NCI-H526 treated with DMSO at 0.1 percent for 48 hours (cell line): Measurements from ENCODE around the gene CPPED1.
"Not testable (repeated sequence)": the region's sequence is repeated elsewhere in the genome, so short reads cannot be mapped to it uniquely, and the experiment has no call there.

Source experiments
- DNase-seq: peaks from one replicate; lab custom pipeline; 2025; lab: John Stamatoyannopoulos, UW

CPPED1 gene

GRCh38 chr16:12767897-12768296 is 35.8 kb downstream of the CPPED1 start:
- DNase-seq = no peak

- DNase-seq = no peak
Measured at GRCh38 chr16:12766853-12767252, 36.8 kb downstream of the CPPED1 start.

GRCh38 chr16:12766208-12766607 is 37.5 kb downstream of the CPPED1 start:
- DNase-seq = not testable (repeated sequence)

GRCh38 chr16:12764813-12765488 is 38.7 kb downstream of the CPPED1 start:
- no peak for DNase-seq

- no peak for DNase-seq
Measured at GRCh38 chr16:12763517-12763916, 40.2 kb downstream of the CPPED1 start.

- DNase-seq = no peak
Measured at GRCh38 chr16:12760819-12761611, 42.7 kb downstream of the CPPED1 start.

GRCh38 chr16:12758670-12759558 is 44.8 kb downstream of the CPPED1 start:
- DNase-seq = no peak

- DNase-seq = no peak
Measured at GRCh38 chr16:12758031-12758669, 45.5 kb downstream of the CPPED1 start.

- DNase-seq = no peak
Measured at GRCh38 chr16:12757546-12757945, 46.1 kb downstream of the CPPED1 start.

- DNase-seq = no peak
Measured at GRCh38 chr16:12754824-12755543, 48.7 kb downstream of the CPPED1 start.

GRCh38 chr16:12753203-12754023 is 50.3 kb downstream of the CPPED1 start:
- DNase-seq = no peak

GRCh38 chr16:12752159-12752558 is 51.5 kb downstream of the CPPED1 start:
- no peak for DNase-seq

GRCh38 chr16:12750554-12750918 is 53.2 kb downstream of the CPPED1 start:
- DNase-seq = no peak

- no peak for DNase-seq
Measured at GRCh38 chr16:12749076-12749475, 54.6 kb downstream of the CPPED1 start.

GRCh38 chr16:12747827-12748226 is 55.9 kb downstream of the CPPED1 start:
- DNase-seq = no peak

GRCh38 chr16:12747261-12747660 is 56.4 kb downstream of the CPPED1 start:
- DNase-seq = no peak

- DNase-seq = no peak
Measured at GRCh38 chr16:12744860-12745259, 58.8 kb downstream of the CPPED1 start.

GRCh38 chr16:12742741-12743140 is 60.9 kb downstream of the CPPED1 start:
- no peak for DNase-seq

- no peak for DNase-seq
Measured at GRCh38 chr16:12740986-12741610, 62.6 kb downstream of the CPPED1 start.

GRCh38 chr16:12739738-12740137 is 63.9 kb downstream of the CPPED1 start:
- no peak for DNase-seq
